ENCODE data around the gene MED27.

Gene MED27

DNA sequence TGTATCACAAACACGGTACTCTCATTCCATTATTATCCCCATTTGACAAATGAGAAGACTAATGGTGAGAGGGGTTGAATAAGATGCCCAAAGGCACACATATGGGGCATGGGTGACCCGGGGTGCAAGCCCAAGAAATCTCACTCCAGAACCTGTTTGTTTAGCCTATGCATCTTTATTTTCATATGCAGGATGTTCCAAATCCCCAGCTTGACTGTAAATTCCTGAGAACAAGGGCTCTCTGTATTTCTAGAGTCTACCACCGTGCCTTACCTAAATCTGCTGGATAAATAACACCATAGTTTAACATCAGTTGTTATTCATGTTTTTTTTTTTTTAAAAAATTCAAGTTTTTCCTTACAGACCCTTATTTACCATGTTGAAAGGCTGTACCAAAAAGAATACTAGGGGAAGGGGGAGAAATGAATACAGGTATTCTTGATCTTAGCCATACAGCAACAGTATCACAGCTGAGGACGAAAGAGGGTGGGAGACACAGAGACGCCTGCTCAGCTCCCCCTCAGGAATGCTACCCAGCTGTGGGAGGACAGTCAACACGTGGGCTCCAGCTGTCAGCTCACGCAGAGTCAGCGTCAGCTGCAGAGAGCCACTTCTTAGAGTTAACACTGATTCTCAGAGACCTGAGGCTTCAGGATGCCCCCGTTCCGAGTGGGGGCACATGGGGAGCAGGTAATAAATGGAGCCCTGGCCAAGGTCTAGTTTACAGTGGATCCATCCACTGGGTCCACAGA is 86.6 kb downstream of the MED27 start:
- TF ChIP-seq, protein P1, sequence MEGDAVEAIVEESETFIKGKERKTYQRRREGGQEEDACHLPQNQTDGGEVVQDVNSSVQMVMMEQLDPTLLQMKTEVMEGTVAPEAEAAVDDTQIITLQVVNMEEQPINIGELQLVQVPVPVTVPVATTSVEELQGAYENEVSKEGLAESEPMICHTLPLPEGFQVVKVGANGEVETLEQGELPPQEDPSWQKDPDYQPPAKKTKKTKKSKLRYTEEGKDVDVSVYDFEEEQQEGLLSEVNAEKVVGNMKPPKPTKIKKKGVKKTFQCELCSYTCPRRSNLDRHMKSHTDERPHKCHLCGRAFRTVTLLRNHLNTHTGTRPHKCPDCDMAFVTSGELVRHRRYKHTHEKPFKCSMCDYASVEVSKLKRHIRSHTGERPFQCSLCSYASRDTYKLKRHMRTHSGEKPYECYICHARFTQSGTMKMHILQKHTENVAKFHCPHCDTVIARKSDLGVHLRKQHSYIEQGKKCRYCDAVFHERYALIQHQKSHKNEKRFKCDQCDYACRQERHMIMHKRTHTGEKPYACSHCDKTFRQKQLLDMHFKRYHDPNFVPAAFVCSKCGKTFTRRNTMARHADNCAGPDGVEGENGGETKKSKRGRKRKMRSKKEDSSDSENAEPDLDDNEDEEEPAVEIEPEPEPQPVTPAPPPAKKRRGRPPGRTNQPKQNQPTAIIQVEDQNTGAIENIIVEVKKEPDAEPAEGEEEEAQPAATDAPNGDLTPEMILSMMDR (IDR thresholded peaks at IDR 0.05; ENCODE audit: low read length, missing control alignments): no peak

GRCh38 chr9:131987232-131987631 is 92.4 kb downstream of the MED27 start:
- no peak overlapping the region for H3K4me3 ChIP-seq (replicated peaks; ENCODE audit: low read depth, low read length)
- TF ChIP-seq, protein P1 (IDR thresholded peaks at IDR 0.05; ENCODE audit: low read length, missing control alignments): no peak
- DNase-seq (ENCODE audit: low read depth): no peak

More for the DNA sequence above, 86.6 kb downstream of the MED27 start:
- no peak overlapping the region for H3K4me3 ChIP-seq (replicated peaks; ENCODE audit: low read depth, low read length)
- no peak for DNase-seq (ENCODE audit: low read depth)

- no peak for DNase-seq (ENCODE audit: low read depth)
- H3K4me3 ChIP-seq (replicated peaks; ENCODE audit: low read depth, low read length): no peak overlapping the region
- TF ChIP-seq, protein P1 (IDR thresholded peaks at IDR 0.05; ENCODE audit: low read length, missing control alignments): no peak
Measured at GRCh38 chr9:131986576-131986975, 93.1 kb downstream of the MED27 start.

DNA sequence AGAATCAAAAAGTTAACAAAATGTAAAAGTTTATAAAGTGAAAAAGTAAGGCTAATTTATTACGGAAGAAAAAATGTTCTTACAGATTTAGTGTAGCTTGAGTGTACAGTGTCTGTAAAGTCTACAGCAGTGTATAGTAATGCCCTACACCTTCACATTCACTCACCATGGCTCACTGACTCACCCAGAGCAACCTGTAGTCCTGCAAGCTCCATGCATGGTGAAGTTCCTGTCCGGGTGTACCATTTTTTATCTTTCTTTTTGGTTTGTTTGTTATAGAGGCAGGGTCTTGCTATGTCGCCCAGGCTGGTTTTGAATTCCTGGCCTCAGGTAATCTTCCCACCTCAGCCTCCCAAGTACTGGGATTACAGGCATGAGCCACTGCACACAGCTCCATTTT is 93.6 kb downstream of the MED27 start:
- no peak overlapping the region for H3K4me3 ChIP-seq (replicated peaks; ENCODE audit: low read depth, low read length)
- no peak for DNase-seq (ENCODE audit: low read depth)
- TF ChIP-seq, protein P1 (IDR thresholded peaks at IDR 0.05; ENCODE audit: low read length, missing control alignments): no peak

DNA sequence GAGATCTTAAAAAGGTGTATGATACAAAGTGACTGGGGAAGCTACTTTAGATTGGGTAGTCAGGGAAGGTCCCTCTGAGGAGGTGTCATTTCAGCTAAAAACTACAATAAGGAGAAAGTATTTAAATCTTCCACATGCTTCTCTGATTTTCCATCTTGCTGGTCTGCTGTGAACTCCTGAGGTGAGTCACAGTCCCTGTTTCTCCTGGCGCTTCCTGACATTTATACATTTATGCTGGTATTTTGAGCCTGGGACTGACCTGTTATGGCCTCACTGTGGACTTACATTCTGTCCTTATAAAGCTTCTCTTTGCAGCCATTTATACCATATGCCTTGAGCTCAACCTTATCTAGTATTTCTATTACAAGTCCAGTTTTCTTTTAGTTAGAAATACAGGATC is 95.1 kb downstream of the MED27 start:
- H3K4me3 ChIP-seq (replicated peaks; ENCODE audit: low read depth, low read length): no peak overlapping the region
- no peak for DNase-seq (ENCODE audit: low read depth)
- TF ChIP-seq, protein P1 (IDR thresholded peaks at IDR 0.05; ENCODE audit: low read length, missing control alignments): no peak

- TF ChIP-seq, protein P1 (IDR thresholded peaks at IDR 0.05; ENCODE audit: low read length, missing control alignments): no peak
- H3K4me3 ChIP-seq (replicated peaks; ENCODE audit: low read depth, low read length): no peak overlapping the region
- DNase-seq (ENCODE audit: low read depth): no peak
Measured at GRCh38 chr9:131982671-131983239, 96.9 kb downstream of the MED27 start.

DNA sequence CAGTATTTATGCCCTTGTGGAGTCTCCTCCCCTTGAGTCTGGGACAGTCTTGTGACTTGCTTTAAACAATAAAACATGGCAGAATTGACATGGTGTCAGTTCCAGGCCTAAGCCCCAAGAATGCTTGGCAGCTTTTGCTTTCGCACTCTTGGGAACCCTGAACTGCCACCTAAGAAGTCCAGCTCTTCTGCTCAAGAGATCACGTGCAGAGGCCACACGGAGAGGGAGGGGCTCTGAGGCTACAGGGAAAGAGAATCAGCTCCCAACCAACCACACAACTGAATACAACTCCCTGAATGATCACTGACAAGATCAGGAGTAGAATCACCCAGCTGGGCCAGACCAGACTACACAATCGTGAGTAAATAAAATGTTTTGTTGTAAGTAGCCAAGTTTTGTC is 97.6 kb downstream of the MED27 start:
- TF ChIP-seq, protein P1 (IDR thresholded peaks at IDR 0.05; ENCODE audit: low read length, missing control alignments): no peak
- no peak for DNase-seq (ENCODE audit: low read depth)
- H3K4me3 ChIP-seq (replicated peaks; ENCODE audit: low read depth, low read length): no peak overlapping the region

All from fibroblast of pulmonary artery (primary cell).